NCI-H1048 (cell line): ENCODE measurements around the gene SERPINC1.
"Not testable (repeated sequence)": the region's sequence is repeated elsewhere in the genome, so short reads cannot be mapped to it uniquely, and the experiment has no call there.

ENCODE experiments used
- DNase-seq: peaks from one replicate; lab custom pipeline; 2025; lab: John Stamatoyannopoulos, UW

SERPINC1 gene

GRCh38 chr1:173917149-173917548 is at the start of gene SERPINC1:
Gene SERPINC1 (minus strand): TSS chr1:173917327. CDS start chr1:173917259, 68 bp downstream.
- no peak for DNase-seq

DNA sequence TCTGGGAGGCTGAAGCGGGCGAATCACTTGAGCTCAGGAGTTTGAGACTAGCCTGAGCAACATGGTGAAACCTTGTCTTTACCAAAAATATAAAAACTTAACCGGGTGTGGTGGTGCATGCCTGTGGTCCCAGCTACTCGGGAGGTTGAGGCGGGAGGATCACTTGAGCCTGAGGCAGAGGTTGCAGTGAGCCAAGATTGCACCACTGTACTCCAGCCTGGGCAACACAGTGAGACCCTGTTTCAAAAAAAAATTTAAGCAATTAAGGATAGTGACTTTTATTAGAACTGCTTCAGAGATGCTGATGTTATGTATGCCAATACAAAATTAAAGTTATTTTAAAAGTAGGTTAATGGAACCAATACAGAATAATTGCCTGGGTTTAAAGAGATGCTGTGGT is 48.8 kb upstream of the SERPINC1 start:
- DNase-seq: not testable (repeated sequence)

GRCh38 chr1:173963477-173963876 is 46.4 kb upstream of the SERPINC1 start:
- DNase-seq: no peak

DNA sequence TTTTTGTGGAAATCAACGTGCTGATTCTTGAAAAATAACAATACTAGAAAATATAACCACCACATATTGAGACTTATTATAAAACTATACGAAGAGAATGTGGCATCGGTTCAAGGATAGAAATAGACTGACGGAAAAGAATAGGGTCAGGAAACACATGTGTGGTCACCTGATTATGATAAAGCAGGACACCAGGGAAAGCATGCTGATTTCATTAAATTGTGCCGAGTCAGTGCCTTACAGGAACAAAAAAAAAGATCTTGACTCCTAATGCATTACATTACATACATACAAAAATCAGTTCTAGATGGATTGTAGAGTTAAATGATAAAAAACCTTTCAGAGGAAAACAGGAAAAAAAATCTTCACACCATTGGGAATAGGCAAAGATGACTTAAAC is 43.5 kb upstream of the SERPINC1 start:
- no peak for DNase-seq

DNA sequence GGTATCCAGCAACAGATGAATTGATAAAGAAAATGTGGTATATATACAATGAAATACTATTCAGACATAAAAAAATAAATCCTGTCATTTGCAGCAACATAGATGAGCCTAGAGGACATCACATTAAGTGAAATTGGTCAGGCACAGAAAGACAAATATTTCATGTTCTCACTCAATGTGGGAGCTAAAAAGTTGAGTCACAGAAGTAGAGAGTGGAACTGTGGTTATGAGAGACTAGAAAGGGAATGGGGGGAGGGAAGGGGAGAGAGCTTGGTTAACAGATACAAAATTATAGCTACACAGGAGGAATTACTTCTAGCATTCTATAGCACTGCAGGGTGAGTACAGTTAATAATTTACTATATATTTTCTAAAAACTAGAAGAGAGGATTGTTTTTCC is 37.1 kb upstream of the SERPINC1 start:
- DNase-seq: no peak

DNA sequence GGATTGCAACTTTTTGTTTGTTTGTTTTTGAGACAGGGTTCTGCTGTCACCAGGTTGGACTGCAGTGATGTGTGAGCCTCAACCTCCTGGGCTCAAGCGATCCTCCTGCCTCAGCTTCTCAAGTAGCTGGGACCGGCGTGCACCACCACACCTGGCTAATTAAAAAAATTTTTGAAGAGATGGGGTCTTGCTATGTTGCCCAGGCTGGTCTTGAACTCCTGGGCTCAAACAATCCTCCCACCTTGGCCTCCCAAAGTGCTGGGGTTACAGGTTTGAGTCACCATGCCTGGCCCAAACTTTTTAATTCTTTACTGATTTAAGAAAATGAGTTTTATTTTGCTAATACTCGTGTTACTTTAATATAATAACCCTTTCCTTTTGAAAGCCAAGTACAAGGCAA is 31.5 kb upstream of the SERPINC1 start:
- DNase-seq: no peak

GRCh38 chr1:173946380-173946921 is 29.3 kb upstream of the SERPINC1 start:
- DNase-seq: no peak

DNA sequence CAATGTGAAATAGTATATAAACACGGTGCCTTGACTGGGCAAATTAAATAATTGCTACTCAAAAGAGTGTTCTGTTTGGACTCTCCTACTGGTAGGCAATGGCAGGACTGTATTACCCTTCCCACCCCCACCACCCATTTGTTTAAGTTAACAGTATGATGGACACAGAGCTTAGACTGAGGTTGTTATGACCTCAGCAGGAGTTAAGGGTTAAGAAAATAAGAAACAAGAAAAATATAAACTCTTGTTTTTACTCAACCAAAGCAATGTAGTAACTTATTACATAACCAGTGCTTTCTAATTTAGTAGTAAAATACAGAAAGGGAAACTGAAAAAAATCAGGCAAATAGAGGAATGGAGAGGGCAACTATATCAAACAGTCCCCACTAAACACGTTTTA is 19.9 kb upstream of the SERPINC1 start:
- DNase-seq: no peak

GRCh38 chr1:173934440-173934839 is 17.3 kb upstream of the SERPINC1 start:
- DNase-seq: no peak

- DNase-seq: not testable (repeated sequence)
Observed at GRCh38 chr1:173930541-173930940, 13.4 kb upstream of the SERPINC1 start.

DNA sequence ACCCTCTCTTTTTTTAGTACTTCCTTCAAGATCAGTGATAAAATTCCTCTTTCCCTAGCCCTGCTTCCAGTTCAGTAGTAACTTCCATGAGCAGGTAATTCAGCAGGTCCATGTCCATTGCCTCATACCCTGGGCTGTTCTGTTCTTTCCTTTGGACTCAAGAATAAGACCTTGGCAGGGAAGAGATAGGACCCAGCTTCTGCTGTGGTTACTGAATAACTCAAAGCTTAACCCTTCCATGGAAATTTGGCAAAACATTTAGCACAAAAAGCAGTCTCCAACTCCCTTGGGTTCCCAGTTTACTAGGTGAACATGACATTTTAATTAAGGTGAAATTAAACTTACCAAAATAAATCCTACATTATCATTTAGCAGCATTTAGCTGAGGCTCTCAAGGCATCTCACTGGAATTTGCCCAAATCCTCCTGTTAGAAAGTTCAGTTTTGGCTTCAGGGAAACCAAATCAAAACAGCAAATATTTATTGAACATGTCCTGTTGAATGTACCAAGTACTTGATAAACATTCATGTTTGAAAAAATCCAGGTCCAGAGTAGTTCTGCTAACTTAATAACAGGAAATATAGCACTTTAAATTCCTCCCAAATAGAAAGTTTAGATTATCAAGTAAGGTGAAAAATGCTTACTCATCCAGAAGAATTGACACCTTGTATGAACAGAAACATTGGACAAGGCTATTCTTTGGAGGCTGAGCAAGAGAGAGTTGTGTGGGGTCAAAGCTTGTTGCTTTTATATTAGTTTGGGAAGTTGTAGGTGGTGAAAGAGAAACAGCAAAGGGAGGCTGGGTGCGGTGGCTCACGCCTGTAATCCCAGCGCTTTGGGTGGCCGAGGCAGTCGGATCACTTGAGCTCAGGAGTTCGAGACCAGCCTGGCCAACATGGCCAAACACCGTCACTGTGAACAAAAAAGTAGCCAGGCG is 8.4 kb upstream of the SERPINC1 start:
- no peak for DNase-seq

DNA sequence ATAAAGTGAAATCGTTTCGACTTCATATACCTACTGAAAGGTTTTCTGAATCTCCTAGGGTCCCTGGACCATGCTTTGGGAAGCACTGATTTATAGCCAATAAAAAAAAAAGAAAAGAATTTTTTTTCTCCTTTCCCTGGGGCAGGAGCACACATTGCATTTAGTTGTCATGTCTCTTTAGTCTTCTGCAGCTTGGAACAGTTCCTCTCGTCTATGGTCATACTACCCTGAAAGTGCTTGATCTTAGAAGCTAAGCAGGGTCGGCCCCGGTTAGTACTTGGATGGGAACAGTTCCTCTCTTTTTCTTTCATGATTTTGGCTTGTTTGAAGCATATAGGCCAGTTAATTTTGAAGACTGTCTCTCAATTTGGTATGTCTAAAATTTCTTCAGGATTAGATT is 3.7 kb upstream of the SERPINC1 start:
- no peak for DNase-seq

GRCh38 chr1:173917635-173918493 is 737 bp upstream of the SERPINC1 start:
- no peak for DNase-seq

GRCh38 chr1:173916667-173917066 is 460 bp downstream of the SERPINC1 start:
- DNase-seq: no peak

- no peak for DNase-seq
Observed at GRCh38 chr1:173915596-173915995, 1.5 kb downstream of the SERPINC1 start.

- peak; percentile 25 for DNase-seq
Observed at GRCh38 chr1:173914366-173914871, 2.7 kb downstream of the SERPINC1 start.

DNA sequence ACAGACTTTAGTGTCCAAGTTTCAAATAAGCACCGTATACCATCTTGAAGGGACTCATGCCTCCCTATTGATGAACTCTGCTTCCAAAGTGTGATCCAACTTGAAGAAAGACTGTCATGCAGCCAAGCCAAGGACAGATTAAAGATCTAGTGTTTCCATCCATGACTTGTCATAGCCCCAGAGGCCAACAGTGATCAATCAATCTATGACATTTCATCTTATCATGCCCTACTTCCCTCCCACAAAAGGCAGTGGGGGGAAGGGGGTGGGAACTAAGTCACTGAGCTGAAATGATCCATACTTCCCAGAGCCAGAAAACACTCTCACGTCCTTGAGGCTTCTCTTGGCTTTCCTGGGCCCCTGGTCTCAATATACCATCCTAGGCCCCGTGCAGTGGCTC is 4.0 kb downstream of the SERPINC1 start:
- DNase-seq: no peak

GRCh38 chr1:173903827-173904531 is 13.1 kb downstream of the SERPINC1 start:
- DNase-seq: no peak

- no peak for DNase-seq
Observed at GRCh38 chr1:173900992-173901391, 16.1 kb downstream of the SERPINC1 start.

- DNase-seq: no peak
Observed at GRCh38 chr1:173900427-173900826, 16.7 kb downstream of the SERPINC1 start.

GRCh38 chr1:173894189-173894588 is 22.9 kb downstream of the SERPINC1 start:
- no peak for DNase-seq

- DNase-seq: no peak
Observed at GRCh38 chr1:173893611-173894010, 23.5 kb downstream of the SERPINC1 start.
